HCT116 (cell line): ENCODE results near the gene OR5D13. TPM values are rescaled to one million over a fixed set of nuclear protein-coding genes. Genes with fewer than 3 reads are reported as not detected.

Experiments used
- ATAC-seq: fragments of 200-7000 bp; cut with Tn5 transposase; 2 replicates; pipeline ENCODE4 v1.9.1; 2020; ENCODE audit warnings: mild to moderate bottlenecking, moderate library complexity
- BruUV-seq: library from RNA; stranded (reverse); fragments of 400-500 nt; replicated peaks from 2 replicates; lab custom pipeline; 2021; lab: Mats Ljungman, UMichigan
- CTCF ChIA-PET: fragments of 300-600 bp; sonication (Branson Sonifier 250); formaldehyde crosslinking; loops from one replicate; lab custom pipeline; 2021; ENCODE audit warnings: antibody characterized with exemption; lab: Charles Lee
- POLR2A ChIA-PET: fragments of 300-600, 350-600 bp; sonication (Branson Sonifier 250); formaldehyde crosslinking; loops from one replicate; lab custom pipeline; 2021; ENCODE audit warnings: antibody characterized with exemption; lab: Charles Lee
- RAD21 ChIA-PET, 2 experiments: fragments of 300-600 bp; sonication (Branson Sonifier 250); formaldehyde crosslinking; loops; one replicate each; lab custom pipeline; 2023; ENCODE audit warnings: low total read pairs in 2 of 2; ENCODE audit not compliant: uncharacterized antibody in 2 of 2, unreplicated experiment in 2 of 2, low non-redundant PET in 1 of 2; lab: Charles Lee
- DNase-seq: peaks from one replicate; pipeline ENCODE4 v3.0.0-alpha.2; 2010; ENCODE audit warnings: low read depth, low spot score
- H2AFZ ChIP-seq: fragments of 200-600 bp; shearing (Covaris generic), sonication (generic); 2 replicates; pipeline ENCODE4 v1.6.1; 2017; ENCODE audit warnings: low read depth, mixed run types, mixed read lengths, antibody characterized with exemption, low read length; ENCODE audit not compliant: poor library complexity, severe bottlenecking
- H3K27ac ChIP-seq: 2 replicates; pipeline ENCODE4 v1.5.1; 2012; ENCODE audit warnings: low read depth, low read length
- H3K27me3 ChIP-seq: fragments of 200-600 bp; sonication (generic); 2 replicates; pipeline ENCODE4 v1.6.1; 2016; ENCODE audit warnings: mixed run types, low read length, mixed read lengths; ENCODE audit not compliant: insufficient read depth
- H3K36me3 ChIP-seq, 2 experiments: fragments of 200-500 bp in 1 of 2; fragments of 200-600 bp in 1 of 2; sonication (Bioruptor generic) in 1 of 2; sonication (generic) in 1 of 2; 2 replicates each; pipeline versions ENCODE4 v1.5.1 to v1.6.1; 2014 to 2016; ENCODE audit warnings: low read length in 2 of 2, inconsistent platforms in 1 of 2, mixed read lengths in 1 of 2, mixed run types in 1 of 2; ENCODE audit not compliant: insufficient read depth in 2 of 2, control insufficient read depth in 1 of 2
- H3K4me1 ChIP-seq, 2 experiments: fragments of 200-600 bp in 1 of 2; sonication (generic) in 1 of 2; 2 replicates each; pipeline versions ENCODE4 v1.5.1 to v1.6.1; 2012 to 2017; ENCODE audit warnings: low read length in 2 of 2, inconsistent platforms in 1 of 2, mild to moderate bottlenecking in 1 of 2, mixed read lengths in 1 of 2, mixed run types in 1 of 2, moderate library complexity in 1 of 2; ENCODE audit not compliant: insufficient read depth in 2 of 2, control insufficient read depth in 1 of 2
- H3K4me2 ChIP-seq: fragments of 200-600 bp; sonication (generic); 2 replicates; pipeline ENCODE4 v1.6.1; 2017; ENCODE audit warnings: mixed run types, low read length, mixed read lengths
- H3K4me3 ChIP-seq, 2 experiments: fragments of 200-600 bp in 1 of 2; sonication (generic) in 1 of 2; replicated peaks in 1 of 2; 2 replicates each; pipeline ENCODE4 v1.5.1; 2011 to 2016; ENCODE audit warnings: low read length in 2 of 2, control low read depth in 1 of 2, low read depth in 1 of 2, mild to moderate bottlenecking in 1 of 2, mixed read lengths in 1 of 2, mixed run types in 1 of 2
- H3K79me2 ChIP-seq: fragments of 200-600 bp; sonication (generic); 2 replicates; pipeline ENCODE4 v1.6.1; 2017; ENCODE audit warnings: mild to moderate bottlenecking, mixed run types, low read length, moderate library complexity, mixed read lengths; ENCODE audit not compliant: insufficient read depth
- H3K9ac ChIP-seq: fragments of 200-600 bp; sonication (generic); 2 replicates; pipeline ENCODE4 v1.6.1; 2016; ENCODE audit warnings: low read length, mixed read lengths
- H3K9me2 ChIP-seq: fragments of 200-600 bp; sonication (generic), shearing (Covaris generic); 2 replicates; pipeline ENCODE4 v1.6.1; 2017; ENCODE audit warnings: mixed run types, mild to moderate bottlenecking, moderate library complexity; ENCODE audit not compliant: insufficient read depth
- H3K9me3 ChIP-seq, 2 experiments: fragments of 200-500 bp in 1 of 2; fragments of 200-600 bp in 1 of 2; sonication (Bioruptor generic) in 1 of 2; sonication (generic) in 1 of 2; 2 replicates each; pipeline ENCODE4 v1.6.1; 2014 to 2017; ENCODE audit warnings: low read length in 2 of 2, mixed read lengths in 2 of 2, inconsistent platforms in 1 of 2, low read depth in 1 of 2, mild to moderate bottlenecking in 1 of 2, mixed run types in 1 of 2, moderate library complexity in 1 of 2; ENCODE audit not compliant: control insufficient read depth in 1 of 2, insufficient read depth in 1 of 2
- H4K20me1 ChIP-seq: fragments of 200-600 bp; sonication (generic), shearing (Covaris generic); 2 replicates; pipeline ENCODE4 v1.6.1; 2017; ENCODE audit warnings: mixed run types, mild to moderate bottlenecking, moderate library complexity; ENCODE audit not compliant: insufficient read depth
- ATF3 ChIP-seq: IDR thresholded peaks from 2 replicates; pipeline ENCODE4 v1.6.1; 2012
- CBX3 ChIP-seq: IDR thresholded peaks from 2 replicates; pipeline ENCODE4 v1.6.1; 2012; ENCODE audit warnings: low read depth
- CEBPB ChIP-seq: IDR thresholded peaks from 2 replicates; pipeline ENCODE4 v1.6.1; 2012; ENCODE audit warnings: low read depth
- CTCF ChIP-seq, 3 experiments: fragments of 200-600 bp in 1 of 3; sonication (generic) in 1 of 3; IDR thresholded peaks in 2 of 3; conservative IDR thresholded peaks in 1 of 3; 2 replicates each; pipeline ENCODE4 v1.5.1; 2012 to 2017; ENCODE audit warnings: low read depth in 2 of 3, low read length in 2 of 3, antibody characterized with exemption in 1 of 3, borderline replicate concordance in 1 of 3, control low read depth in 1 of 3, mild to moderate bottlenecking in 1 of 3, mixed read lengths in 1 of 3, mixed run types in 1 of 3, moderate library complexity in 1 of 3; ENCODE audit not compliant: insufficient read depth in 1 of 3
- EGR1 ChIP-seq: IDR thresholded peaks from 2 replicates; pipeline ENCODE4 v1.6.1; 2012; ENCODE audit warnings: low read depth
- ELF1 ChIP-seq: IDR thresholded peaks from 2 replicates; pipeline ENCODE4 v1.6.1; 2012; ENCODE audit warnings: low read depth, borderline replicate concordance
- EZH2 ChIP-seq: fragments of 200-600 bp; sonication (generic); IDR thresholded peaks from 2 replicates; pipeline ENCODE4 v1.6.1; 2017; ENCODE audit warnings: antibody characterized with exemption, mixed run types
- EZH2phosphoT487 ChIP-seq: fragments of 200-600 bp; IDR thresholded peaks from 2 replicates; pipeline ENCODE4 v1.6.1; 2018; ENCODE audit warnings: antibody characterized with exemption, borderline replicate concordance
- JUND ChIP-seq: IDR thresholded peaks from 2 replicates; pipeline ENCODE4 v1.6.1; 2012
- POLR2A ChIP-seq: IDR thresholded peaks from 2 replicates; pipeline ENCODE4 v1.7.0; 2011; ENCODE audit warnings: borderline replicate concordance; ENCODE audit not compliant: insufficient read depth, insufficient read length; ENCODE audit errors: extremely low read depth
- RAD21 ChIP-seq: IDR thresholded peaks from 2 replicates; pipeline ENCODE4 v1.6.1; 2012; ENCODE audit warnings: low read depth, mild to moderate bottlenecking
- SP1 ChIP-seq: IDR thresholded peaks from 2 replicates; pipeline ENCODE4 v1.6.1; 2012; ENCODE audit warnings: low read depth
- SRF ChIP-seq: IDR thresholded peaks from 2 replicates; pipeline ENCODE4 v1.6.1; 2012; ENCODE audit warnings: low read depth
- TCF7L2 ChIP-seq: IDR thresholded peaks from 2 replicates; pipeline ENCODE4 v1.7.0; 2011; ENCODE audit warnings: borderline replicate concordance, inconsistent platforms; ENCODE audit not compliant: insufficient read depth, insufficient read length; ENCODE audit errors: extremely low read depth
- YY1 ChIP-seq: IDR thresholded peaks from 2 replicates; pipeline ENCODE4 v1.6.1; 2011; ENCODE audit warnings: low read length, low read depth, moderate library complexity, mild to moderate bottlenecking; ENCODE audit not compliant: insufficient replicate concordance; ENCODE audit errors: extremely low read depth
- ZFX ChIP-seq: fragments of 450-650 bp; IDR thresholded peaks from 2 replicates; pipeline ENCODE4 v1.6.1; 2017
- ZNF274 ChIP-seq: fragments of 200-500 bp; sonication (Bioruptor generic); IDR thresholded peaks from 2 replicates; pipeline ENCODE4 v1.6.1; 2014; ENCODE audit warnings: mild to moderate bottlenecking, low read depth, low read length, inconsistent platforms
- intact Hi-C: fragments of 100-400 bp; cut with micrococcal nuclease; formaldehyde crosslinking; loops from 2 replicates; pipeline ENCODE4 v1.10.0; 2022
- total RNA-seq: library from RNA; stranded (reverse); gene quantifications from one replicate; pipeline ENCODE4 v1.2.1, GENCODE V29; 2021; ENCODE audit not compliant: unreplicated experiment
- TF ChIP-seq, protein P1 (sequence below): IDR thresholded peaks from 2 replicates; pipeline ENCODE4 v1.6.1; 2012
- TF ChIP-seq, protein P2 (sequence below): IDR thresholded peaks from 2 replicates; pipeline ENCODE4 v1.6.1; 2012; ENCODE audit warnings: low read depth

The OR5D13 gene
- total RNA-seq, 1 experiment from 2014 or later = not detected

DNA sequence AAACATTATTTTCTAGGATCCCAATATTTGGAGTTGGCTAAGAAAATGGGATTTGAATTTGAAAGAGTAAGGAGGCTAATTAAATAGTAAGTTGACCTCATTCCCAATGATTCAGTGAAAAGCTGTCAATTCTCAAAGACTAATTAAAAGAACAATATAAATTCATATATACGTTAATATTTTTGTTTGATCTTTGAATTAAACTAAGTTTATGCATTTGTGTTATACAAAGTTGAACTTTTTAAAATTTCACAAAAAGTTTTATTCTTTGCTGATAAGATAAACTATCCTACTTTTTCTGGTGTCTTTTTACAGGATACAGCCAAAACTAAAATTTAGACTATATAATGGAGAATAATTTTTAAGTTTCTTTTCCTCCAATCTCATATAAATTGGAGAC, 37.8 kb downstream of the OR5D13 start, which contains the start of gene OR5L1:
OR5L1 (plus strand) TSS at position 301 of the 400 bp plus-strand sequence. CDS start 100 bp downstream, outside the sequence.
- ATAC-seq (no peak), DNase-seq (no peak)
- ChIA-PET RAD21 (no interaction called here), POLR2A (no interaction called here)
- H2AFZ ChIP-seq = no peak within 1 kb of the TSS
- intact Hi-C loops = no loop called here
- BruUV-seq = no TSS peak
- H3K79me2 ChIP-seq = no peaks in the 10 kb centered on the region
- peaks cover 18% of the 10 kb centered on the region in 2 experiments; a peak in 3 of 4 replicates for H3K9me3 ChIP-seq
- H3K4me2 ChIP-seq = no peak within 1 kb of the TSS
- H3K4me3 ChIP-seq = no peak within 1 kb of the TSS
- no peaks in the 10 kb centered on the region for H3K36me3 ChIP-seq
- no peaks in the 10 kb centered on the region for H3K9me2 ChIP-seq
- no peak within 1 kb of the TSS for H3K9ac ChIP-seq
- no peaks in the 10 kb centered on the region for H3K27me3 ChIP-seq
- no peaks in the 10 kb centered on the region for H3K4me1 ChIP-seq
- no peak for TF ChIP-seq EZH2
- TF ChIP-seq, protein P1, sequence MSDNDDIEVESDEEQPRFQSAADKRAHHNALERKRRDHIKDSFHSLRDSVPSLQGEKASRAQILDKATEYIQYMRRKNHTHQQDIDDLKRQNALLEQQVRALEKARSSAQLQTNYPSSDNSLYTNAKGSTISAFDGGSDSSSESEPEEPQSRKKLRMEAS = no peak
- TF ChIP-seq YY1 = no peak
- no peak for TF ChIP-seq JUND
- TF ChIP-seq ZNF274 = no peak
- no peak for TF ChIP-seq ZFX
- TF ChIP-seq CTCF (IDR thresholded peaks at IDR 0.05 in 2 of 3, conservative IDR thresholded peaks at IDR 0.05 in 1 of 3; ENCODE audit: borderline replicate concordance in 1 of 3, insufficient read depth in 1 of 3, low read depth in 2 of 3, low read length in 2 of 3) = no peak
- TF ChIP-seq EZH2phosphoT487 = no peak
- TF ChIP-seq, protein P2, sequence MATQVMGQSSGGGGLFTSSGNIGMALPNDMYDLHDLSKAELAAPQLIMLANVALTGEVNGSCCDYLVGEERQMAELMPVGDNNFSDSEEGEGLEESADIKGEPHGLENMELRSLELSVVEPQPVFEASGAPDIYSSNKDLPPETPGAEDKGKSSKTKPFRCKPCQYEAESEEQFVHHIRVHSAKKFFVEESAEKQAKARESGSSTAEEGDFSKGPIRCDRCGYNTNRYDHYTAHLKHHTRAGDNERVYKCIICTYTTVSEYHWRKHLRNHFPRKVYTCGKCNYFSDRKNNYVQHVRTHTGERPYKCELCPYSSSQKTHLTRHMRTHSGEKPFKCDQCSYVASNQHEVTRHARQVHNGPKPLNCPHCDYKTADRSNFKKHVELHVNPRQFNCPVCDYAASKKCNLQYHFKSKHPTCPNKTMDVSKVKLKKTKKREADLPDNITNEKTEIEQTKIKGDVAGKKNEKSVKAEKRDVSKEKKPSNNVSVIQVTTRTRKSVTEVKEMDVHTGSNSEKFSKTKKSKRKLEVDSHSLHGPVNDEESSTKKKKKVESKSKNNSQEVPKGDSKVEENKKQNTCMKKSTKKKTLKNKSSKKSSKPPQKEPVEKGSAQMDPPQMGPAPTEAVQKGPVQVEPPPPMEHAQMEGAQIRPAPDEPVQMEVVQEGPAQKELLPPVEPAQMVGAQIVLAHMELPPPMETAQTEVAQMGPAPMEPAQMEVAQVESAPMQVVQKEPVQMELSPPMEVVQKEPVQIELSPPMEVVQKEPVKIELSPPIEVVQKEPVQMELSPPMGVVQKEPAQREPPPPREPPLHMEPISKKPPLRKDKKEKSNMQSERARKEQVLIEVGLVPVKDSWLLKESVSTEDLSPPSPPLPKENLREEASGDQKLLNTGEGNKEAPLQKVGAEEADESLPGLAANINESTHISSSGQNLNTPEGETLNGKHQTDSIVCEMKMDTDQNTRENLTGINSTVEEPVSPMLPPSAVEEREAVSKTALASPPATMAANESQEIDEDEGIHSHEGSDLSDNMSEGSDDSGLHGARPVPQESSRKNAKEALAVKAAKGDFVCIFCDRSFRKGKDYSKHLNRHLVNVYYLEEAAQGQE = no peak
- TF ChIP-seq SRF = no peak
- TF ChIP-seq ATF3 = no peak
- no peak for TF ChIP-seq ELF1
- no peak for TF ChIP-seq POLR2A
- no peak for TF ChIP-seq SP1
- no peak for TF ChIP-seq TCF7L2
- TF ChIP-seq EGR1 = no peak
- no peak for TF ChIP-seq CBX3
- no peak for TF ChIP-seq CEBPB
- TF ChIP-seq RAD21 = no peak
- TF ChIP-seq, all 23 proteins: peak for 0
- Histone ChIP-seq H4K20me1 (no peaks in the 10 kb centered on the region), H3K27ac (no peak within 1 kb of the TSS)
- CTCF ChIA-PET = no interaction called here
